Right ventricle myocardium superior (tissue), 1 donor: ENCODE data around the gene OR2J3. TPM values are rescaled to one million over a fixed set of nuclear protein-coding genes. Genes with fewer than 3 reads are reported as not detected.
"Not testable (repeated sequence)": the region's sequence is repeated elsewhere in the genome, so short reads cannot be mapped to it uniquely, and the experiment has no call there.

Experiments
- ATAC-seq: fragments of 200-7000 bp; cut with Tn5 transposase; one replicate; pipeline ENCODE4 v1.9.1; 2020; ENCODE audit warnings: mild to moderate bottlenecking; ENCODE audit not compliant: poor library complexity
- DNase-seq: peaks from one replicate; pipeline ENCODE4 v3.0.0-alpha.2; 2020
- intact Hi-C: fragments of 100-400 bp; cut with DNase I; formaldehyde crosslinking; loops from one replicate; pipeline ENCODE4 v1.11.2; 2022
- long read RNA-seq: library from polyadenylated mRNA; unstranded; transcript quantifications from one replicate; pipeline ENCODE4 v2.0.0, GENCODE V29; 2021
- total RNA-seq: library from RNA; stranded (reverse); fragmentation: NEBNext Ultra II Directional; extraction: Animal tissue kit (Norgen Biotek cat#: 25700); gene quantifications from one replicate; pipeline ENCODE4 v1.2.1, GENCODE V29; 2021
- donor health status: DM: no; HTN: yes; CAD: no; lungs with severe emphysema.

OR2J3 gene
- total RNA-seq: not detected
- long read RNA-seq: 0 reads

DNA sequence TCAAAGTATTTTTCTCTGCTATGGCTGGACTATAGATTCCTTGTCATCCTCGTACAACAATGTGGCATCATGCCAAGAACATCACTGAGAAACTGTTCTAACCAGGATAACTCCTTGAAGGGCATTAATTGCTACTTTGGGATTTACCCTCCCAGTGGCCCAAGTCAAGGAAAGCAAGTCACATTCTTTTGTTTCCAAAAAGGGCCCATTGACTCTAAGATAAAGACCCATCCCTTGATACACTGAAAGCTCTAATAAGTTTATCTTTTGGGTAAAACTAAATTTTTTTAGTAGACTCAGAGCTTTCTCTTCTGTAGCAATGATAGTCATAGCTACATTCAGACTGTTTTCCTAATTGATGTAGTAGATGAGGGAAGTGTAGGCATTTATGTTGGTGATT is at the start of gene OR2J3:
TSS of gene OR2J3 (plus strand) at position 301 of the 400 bp plus-strand sequence. CDS start 3,833 bp downstream, outside the sequence.
- intact Hi-C loops: no loop called here
- DNase-seq: no peak
- ATAC-seq: no peak

DNA sequence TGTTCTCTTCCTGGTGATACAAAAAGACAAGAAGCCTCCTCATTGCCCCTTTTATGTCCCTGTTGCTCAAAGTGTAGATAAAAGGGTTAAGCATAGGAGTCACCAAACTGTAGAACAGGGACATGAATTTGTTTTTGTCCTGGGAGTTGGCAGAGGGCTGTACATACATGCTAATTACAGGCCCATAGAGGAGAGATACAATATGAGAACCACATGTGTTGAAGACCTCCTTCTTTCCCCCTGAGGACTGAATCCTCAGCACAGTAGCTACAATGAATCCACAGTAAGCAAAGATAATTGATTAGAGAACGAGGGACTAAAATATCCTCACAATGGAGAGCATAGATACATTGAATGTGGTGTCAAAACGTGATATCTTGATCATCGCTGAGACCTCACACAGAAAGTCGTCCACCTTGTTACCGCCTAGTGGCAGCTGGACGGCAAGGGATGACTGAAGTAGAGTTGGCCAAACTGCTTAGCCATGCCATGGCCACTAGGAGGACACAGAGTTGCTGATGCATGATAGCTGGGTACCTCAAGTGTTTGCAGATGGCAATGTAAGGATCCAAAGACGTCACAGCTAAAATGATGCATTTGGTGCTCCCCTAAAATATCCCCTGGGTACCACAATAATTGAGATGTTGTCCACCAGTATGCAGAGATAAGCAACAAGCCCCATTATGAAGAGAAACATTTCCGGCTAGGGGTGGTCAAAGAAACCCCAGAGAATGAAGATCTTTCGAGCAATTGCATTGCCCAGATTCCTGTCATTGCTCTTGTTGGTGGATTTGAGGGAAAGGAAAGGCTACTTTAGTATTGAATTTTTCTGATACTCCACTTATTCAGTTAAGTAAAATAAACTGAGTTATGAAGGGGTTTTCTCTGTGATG is 35.8 kb upstream of the OR2J3 start:
- no peak for ATAC-seq
- no peak for DNase-seq
- intact Hi-C loops: no loop called here

GRCh38 chr6:29079203-29079602 is 28.7 kb upstream of the OR2J3 start:
- DNase-seq (no peak), ATAC-seq (no peak)
- intact Hi-C loops: no loop called here

GRCh38 chr6:29081312-29081711 is 26.5 kb upstream of the OR2J3 start:
- ATAC-seq (no peak), DNase-seq (no peak)
- intact Hi-C loops: no loop called here

DNA sequence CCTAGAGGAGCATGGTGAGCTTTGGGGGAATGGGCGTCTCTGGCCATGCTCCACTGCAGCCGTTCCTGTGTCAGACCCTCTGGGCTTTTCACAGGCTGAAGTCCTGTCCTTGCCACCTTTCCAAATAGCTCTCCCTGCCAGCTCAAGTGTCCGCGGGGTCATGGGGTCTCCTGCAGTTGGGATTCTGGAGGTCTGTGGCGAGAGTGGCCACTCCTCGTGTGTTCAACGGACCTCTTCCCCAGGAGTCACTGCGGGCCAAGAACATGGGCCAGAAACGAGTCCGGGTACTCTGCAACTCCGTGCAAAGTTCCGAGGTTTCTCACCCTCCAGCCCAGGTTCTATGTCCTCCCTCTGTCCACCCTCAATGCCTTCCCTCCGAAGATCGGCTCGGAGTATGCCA is 25.4 kb upstream of the OR2J3 start:
- no peak for DNase-seq
- no peak for ATAC-seq
- intact Hi-C loops: no loop called here

GRCh38 chr6:29087213-29087612 is 20.6 kb upstream of the OR2J3 start, which contains the start of gene OR2B3:
Gene OR2B3 (minus strand): TSS chr6:29087313. CDS start chr6:29087248, 65 bp downstream.
- intact Hi-C loops: no loop called here

GRCh38 chr6:29092957-29093356 is 14.9 kb upstream of the OR2J3 start:
- ATAC-seq: no peak
- intact Hi-C loops: no loop called here
- DNase-seq: no peak

More at GRCh38 chr6:29087213-29087612, 20.6 kb upstream of the OR2J3 start, which contains the start of gene OR2B3:
- ATAC-seq (no peak), DNase-seq (no peak)

GRCh38 chr6:29097803-29098202 is 10.1 kb upstream of the OR2J3 start:
- ATAC-seq (no peak), DNase-seq (no peak)
- intact Hi-C loops: no loop called here

GRCh38 chr6:29099190-29099589 is 8.7 kb upstream of the OR2J3 start, which contains the start of gene OR2J1:
Gene OR2J1 (plus strand): TSS chr6:29099490. CDS start chr6:29100943, 1,453 bp downstream.
- no peak for DNase-seq
- intact Hi-C loops: no loop called here

DNA sequence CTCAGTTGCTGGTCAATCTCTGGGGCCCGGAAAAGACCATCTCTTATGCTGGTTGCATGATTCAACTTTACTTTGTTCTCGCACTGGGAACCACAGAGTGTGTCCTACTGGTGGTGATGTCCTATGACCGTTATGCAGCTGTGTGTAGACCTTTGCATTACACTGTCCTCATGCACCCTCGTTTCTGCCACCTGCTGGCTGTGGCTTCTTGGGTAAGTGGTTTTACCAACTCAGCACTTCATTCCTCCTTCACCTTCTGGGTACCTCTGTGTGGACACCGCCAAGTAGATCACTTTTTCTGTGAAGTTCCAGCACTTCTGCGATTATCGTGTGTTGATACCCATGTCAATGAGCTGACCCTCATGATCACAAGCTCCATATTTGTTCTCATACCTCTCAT is 4.3 kb downstream of the OR2J3 start:
- intact Hi-C loops: no loop called here
- no peak for ATAC-seq
- DNase-seq: no peak

More at GRCh38 chr6:29099190-29099589, 8.7 kb upstream of the OR2J3 start, which contains the start of gene OR2J1:
- ATAC-seq: no peak

DNA sequence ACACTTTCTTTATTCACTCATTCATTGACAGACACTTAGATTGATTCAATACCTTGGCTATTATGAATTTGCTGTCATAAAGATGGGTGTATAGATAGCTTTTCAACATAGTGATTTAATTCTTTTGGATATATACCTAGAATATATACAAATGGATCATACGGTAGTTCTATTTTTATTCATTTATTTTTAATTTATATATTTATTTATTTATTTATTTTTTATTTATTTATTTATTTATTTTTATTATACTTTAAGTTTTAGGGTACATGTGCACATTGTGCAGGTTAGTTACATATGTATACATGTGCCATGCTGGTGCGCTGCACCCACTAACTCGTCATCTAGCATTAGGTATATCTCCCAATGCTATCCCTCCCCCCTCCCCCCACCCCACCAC is 7.1 kb downstream of the OR2J3 start:
- ATAC-seq, intact Hi-C loops, DNase-seq: not testable (repeated sequence)

DNA sequence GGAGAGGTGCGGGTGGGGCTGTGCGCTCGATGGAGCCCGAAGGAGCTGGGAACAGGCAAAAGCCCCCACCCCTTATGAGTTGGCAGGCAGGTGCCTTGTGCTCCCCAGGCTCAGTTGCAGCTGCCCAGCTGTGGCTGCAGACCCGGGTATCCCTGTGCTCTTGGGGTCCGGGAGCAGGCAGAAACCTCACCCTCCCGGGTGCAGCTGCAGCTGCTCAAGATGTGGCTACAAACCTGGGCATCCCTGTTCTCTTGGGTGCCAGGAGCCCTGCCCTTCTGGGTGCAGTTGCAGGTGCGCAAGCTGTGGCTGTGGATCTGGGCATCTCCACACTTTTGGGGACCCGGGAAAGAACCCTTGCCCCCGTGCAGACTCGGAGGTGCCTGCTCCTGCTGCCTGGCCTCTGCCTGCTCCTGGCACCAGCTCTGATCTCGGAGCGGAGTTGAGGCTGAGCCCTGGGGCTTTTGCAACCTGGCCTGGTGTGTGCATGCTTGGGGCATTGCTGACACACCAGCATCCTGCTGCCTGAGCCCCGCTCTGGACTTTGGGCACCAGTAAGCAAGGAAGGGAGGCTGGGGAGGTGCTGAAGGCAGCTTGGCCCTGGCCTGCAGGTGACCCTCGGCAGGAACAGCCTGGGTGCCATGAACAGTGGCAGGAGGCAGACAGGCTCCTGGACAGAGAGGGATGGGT is 21.6 kb downstream of the OR2J3 start:
- ATAC-seq (no peak), DNase-seq (no peak)
- intact Hi-C loops: no loop called here

GRCh38 chr6:29130644-29131043 is 22.8 kb downstream of the OR2J3 start:
- ATAC-seq: no peak

DNA sequence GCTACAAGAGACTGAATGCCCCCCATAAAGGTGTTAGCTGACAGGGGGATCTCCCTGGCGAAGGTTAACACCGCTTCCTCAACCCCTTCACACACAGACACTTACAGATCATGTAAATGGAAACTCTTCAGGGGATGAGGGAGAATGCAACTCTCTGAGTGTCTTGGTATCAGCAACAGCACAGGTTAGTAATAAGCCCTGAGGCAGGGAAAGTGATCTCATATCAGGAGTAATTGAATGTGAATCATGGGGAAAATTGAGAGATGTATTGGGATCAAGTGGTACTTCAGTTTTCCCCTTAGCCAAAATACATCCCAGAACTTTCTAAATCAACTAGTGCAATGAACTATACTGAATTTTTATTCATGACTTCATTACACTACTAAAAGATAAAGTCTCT is 23.8 kb downstream of the OR2J3 start:
- ATAC-seq (no peak), DNase-seq (no peak)
- intact Hi-C loops: no loop called here

More at GRCh38 chr6:29130644-29131043, 22.8 kb downstream of the OR2J3 start:
- no peak for DNase-seq
- intact Hi-C loops: no loop called here

DNA sequence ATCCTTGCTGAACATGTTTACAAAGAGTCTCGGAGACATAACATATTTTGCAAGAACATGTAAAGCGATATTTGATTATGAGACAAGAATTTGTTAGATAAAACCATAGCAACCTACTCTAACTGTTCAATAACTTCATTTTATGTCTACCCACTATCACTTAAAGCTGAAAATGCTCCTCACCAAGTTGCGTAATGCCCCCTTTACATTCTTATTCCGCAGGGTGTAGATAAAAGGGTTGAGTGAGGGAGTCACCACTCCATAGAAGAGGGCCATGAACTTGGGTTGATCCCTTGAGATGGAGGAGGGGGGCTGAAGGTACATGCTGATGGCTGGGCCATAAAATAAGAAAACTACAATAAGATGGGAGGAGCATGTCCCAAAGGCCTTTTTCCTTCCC is 29.9 kb downstream of the OR2J3 start:
- DNase-seq (no peak), ATAC-seq (no peak)
- intact Hi-C loops: no loop called here

DNA sequence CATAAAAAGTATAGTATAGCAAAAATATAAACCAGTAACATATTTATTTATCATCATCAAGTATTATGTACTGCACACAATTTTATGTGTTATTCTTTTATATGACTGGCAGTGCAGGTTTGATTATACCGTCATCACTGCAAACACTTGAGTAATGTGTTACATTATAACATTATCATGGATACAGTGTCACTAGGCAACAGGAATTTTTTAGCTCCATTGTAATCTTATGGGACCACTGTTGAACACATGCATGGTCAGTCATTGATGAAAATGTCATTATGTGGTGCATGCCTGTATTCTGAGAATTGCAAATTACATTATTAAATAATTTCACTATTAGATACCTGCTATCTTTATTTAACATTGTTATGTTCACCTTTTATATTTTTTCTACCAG is 33.7 kb downstream of the OR2J3 start:
- ATAC-seq: no peak
- intact Hi-C loops: no loop called here
- DNase-seq: no peak

- intact Hi-C loops: no loop called here
- ATAC-seq (no peak), DNase-seq (no peak)
Observed at GRCh38 chr6:29142309-29142708, 34.5 kb downstream of the OR2J3 start.

DNA sequence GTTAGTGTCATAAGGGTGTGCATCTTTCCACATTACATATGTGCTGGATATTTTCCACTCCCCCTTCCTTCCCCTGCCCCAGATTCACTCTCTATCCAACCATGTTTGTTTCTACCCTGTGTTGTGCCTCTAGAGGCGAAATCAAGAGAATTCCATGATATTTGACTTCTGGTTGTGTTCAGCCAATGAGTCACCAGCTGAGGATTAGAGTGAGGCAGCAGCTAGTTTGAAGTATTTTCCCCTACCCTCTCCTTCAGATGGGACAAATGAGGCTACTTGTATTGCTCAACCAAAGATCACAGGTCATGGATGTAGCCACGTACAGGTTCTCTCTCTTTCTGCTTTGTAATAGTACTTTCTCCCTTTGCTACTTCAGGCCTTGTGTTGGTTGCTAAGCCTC is 38.3 kb downstream of the OR2J3 start:
- ATAC-seq: no peak
- intact Hi-C loops: no loop called here

GRCh38 chr6:29147074-29147473 is 39.2 kb downstream of the OR2J3 start:
- no peak for ATAC-seq
- no peak for DNase-seq
- intact Hi-C loops: no loop called here

More for the DNA sequence above, 38.3 kb downstream of the OR2J3 start:
- DNase-seq: no peak

- ATAC-seq, intact Hi-C loops, DNase-seq: not testable (repeated sequence)
Observed at GRCh38 chr6:29149444-29149843, 41.6 kb downstream of the OR2J3 start.
